Measurements from ENCODE around the gene OTOS. TPM values are rescaled to one million over a fixed set of nuclear protein-coding genes. Genes with fewer than 3 reads are reported as not detected.

OTOS gene
- total and polyA plus RNA-seq, 2 of the 4 experiments (the other 2 are of a cell fraction): 0.34 TPM; not detected in 1

- no CpG with 5 or more reads among the region's 14 CpGs for WGBS, 2 experiments (ENCODE audit: extremely low coverage in 2 of 2, insufficient read length in 1 of 2)
- DNase-seq (no peak), ATAC-seq (ENCODE audit: low read depth) (no peak)
- H2BK120ac ChIP-seq (ENCODE audit: low read depth, low read length): no peak overlapping the region
- no peak overlapping the region for H3K14ac ChIP-seq (replicated peaks; ENCODE audit: low read depth, low read length)
- no TSS peak for BruUV-seq (replicated peaks)
- in situ Hi-C loops (cut with MboI; ENCODE audit: low sequenced_read_pairs): loop anchor here (5.0 to 25.0 kb wide), 2 partner anchors 78 to 1103 kb away; no protein-coding TSS in a partner anchor
- H3K4me1 ChIP-seq (ENCODE audit: control insufficient read depth, insufficient read depth, low read length): peaks cover 5% of the 10 kb centered on the region
- H3K23ac ChIP-seq (ENCODE audit: low read depth, low read length): no peak overlapping the region
- H3K9me1 ChIP-seq (ENCODE audit: insufficient read depth, low read length): no peaks in the 10 kb centered on the region
- H2BK15ac ChIP-seq (ENCODE audit: low read depth, low read length): no peak overlapping the region
- no peak overlapping the region for H3K9ac ChIP-seq (ENCODE audit: low read depth, low read length)
- H3K4ac ChIP-seq (ENCODE audit: low read depth, low read length): no peak overlapping the region
- no peak overlapping the region for H2AFZ ChIP-seq (replicated peaks; ENCODE audit: low read length, poor library complexity)
- TF ChIP-seq CEBPB (IDR thresholded peaks at IDR 0.05; ENCODE audit: low read depth, low read length): no peak
- no peak for TF ChIP-seq USF2 (IDR thresholded peaks at IDR 0.05; ENCODE audit: low read depth, low read length)
- TF ChIP-seq MXI1 (IDR thresholded peaks at IDR 0.05; ENCODE audit: borderline replicate concordance, low read depth, low read length): no peak
- no peak for TF ChIP-seq POLR2A (IDR thresholded peaks at IDR 0.05; ENCODE audit: low read depth, low read length)
- TF ChIP-seq FOS (IDR thresholded peaks at IDR 0.05; ENCODE audit: low read depth, low read length): no peak
- no peak for TF ChIP-seq RAD21 (IDR thresholded peaks at IDR 0.05; ENCODE audit: low read length)
- no peak for TF ChIP-seq NFE2L2 (IDR thresholded peaks at IDR 0.05; ENCODE audit: low read depth, low read length)
- no peak for TF ChIP-seq RCOR1 (IDR thresholded peaks at IDR 0.05; ENCODE audit: insufficient replicate concordance, low read length)
- no peak for TF ChIP-seq MAFK (IDR thresholded peaks at IDR 0.05; ENCODE audit: low read depth, low read length)
- no peak for TF ChIP-seq MAZ (IDR thresholded peaks at IDR 0.05; ENCODE audit: borderline replicate concordance, low read depth, low read length)
- no peak for TF ChIP-seq SMC3 (IDR thresholded peaks at IDR 0.05; ENCODE audit: low read depth, low read length)
- no peak for TF ChIP-seq RFX5 (IDR thresholded peaks at IDR 0.05; ENCODE audit: low read depth, low read length)
- H3K4me2 ChIP-seq (ENCODE audit: low read depth, low read length): no peak overlapping the region
- H2BK5ac ChIP-seq (ENCODE audit: low read depth, low read length, poor library complexity, severe bottlenecking): no peak overlapping the region
- no peaks in the 10 kb centered on the region for H3K9me3 ChIP-seq (ENCODE audit: control insufficient read depth, insufficient read depth, low read length)
- no peak overlapping the region for H2BK20ac ChIP-seq (ENCODE audit: low read depth, low read length)
- no peak overlapping the region for H4K5ac ChIP-seq (ENCODE audit: low read depth, low read length)
- peaks cover 0 to 12% of the 10 kb centered on the region in 2 experiments; a peak in 3 of 4 replicates for H3K79me1 ChIP-seq (ENCODE audit: low read depth in 1 of 2, low read length in 2 of 2)
- H2AK9ac ChIP-seq (replicated peaks; ENCODE audit: low read depth, low read length, poor library complexity): no peak overlapping the region
- H3K27ac ChIP-seq (ENCODE audit: insufficient read depth, low read length): no peak overlapping the region
- intact Hi-C loops (cut with micrococcal nuclease): no loop called here
- H3K56ac ChIP-seq (ENCODE audit: extremely low read depth, insufficient read depth, low read length): no peak overlapping the region
- no peak overlapping the region for H4K91ac ChIP-seq (ENCODE audit: insufficient read depth, low read depth, low read length)
- H2AK5ac ChIP-seq (ENCODE audit: low read depth, low read length): no peak overlapping the region
- dilution Hi-C loops (cut with HindIII; ENCODE audit: low sequenced_read_pairs, unreplicated experiment): no loop called here
- POLR2A ChIA-PET (ENCODE audit: unreplicated experiment): no interaction called here
- no peak overlapping the region for H4K8ac ChIP-seq (ENCODE audit: low read depth in 2 of 2, low read length in 2 of 2)
- no peak overlapping the region for H3K18ac ChIP-seq (ENCODE audit: low read depth, low read length)
- CTCF ChIA-PET: no interaction called here
- no peaks in the 10 kb centered on the region for H3K36me3 ChIP-seq (ENCODE audit: control insufficient read depth, insufficient read depth, low read length)
- H3K4me3 ChIP-seq (ENCODE audit: insufficient read depth, low read depth, low read length): no peak overlapping the region
- peaks cover 7% of the 10 kb centered on the region; the same call in 1 of the 2 replicates for H4K20me1 ChIP-seq (ENCODE audit: insufficient read depth, low read length)
- peaks cover 24% of the 10 kb centered on the region for H3K27me3 ChIP-seq (ENCODE audit: control insufficient read depth, insufficient read depth, low read length)
Measured at GRCh38 chr2:240139666-240140393, 628 bp downstream of the OTOS start.

Data from IMR-90 (cell line).